Kidney tubule cell (primary cell): ENCODE data around the gene NOP14.
"Not testable (repeated sequence)": the region's sequence is repeated elsewhere in the genome, so short reads cannot be mapped to it uniquely, and the experiment has no call there.

Experiments used
- DNase-seq: peaks from one replicate; pipeline ENCODE4 v3.0.0-alpha.2; 2018; ENCODE audit warnings: low spot score

Gene NOP14

GRCh38 chr4:2931512-2932301, 31.5 kb downstream of the NOP14 start:
- no peak for DNase-seq

DNA sequence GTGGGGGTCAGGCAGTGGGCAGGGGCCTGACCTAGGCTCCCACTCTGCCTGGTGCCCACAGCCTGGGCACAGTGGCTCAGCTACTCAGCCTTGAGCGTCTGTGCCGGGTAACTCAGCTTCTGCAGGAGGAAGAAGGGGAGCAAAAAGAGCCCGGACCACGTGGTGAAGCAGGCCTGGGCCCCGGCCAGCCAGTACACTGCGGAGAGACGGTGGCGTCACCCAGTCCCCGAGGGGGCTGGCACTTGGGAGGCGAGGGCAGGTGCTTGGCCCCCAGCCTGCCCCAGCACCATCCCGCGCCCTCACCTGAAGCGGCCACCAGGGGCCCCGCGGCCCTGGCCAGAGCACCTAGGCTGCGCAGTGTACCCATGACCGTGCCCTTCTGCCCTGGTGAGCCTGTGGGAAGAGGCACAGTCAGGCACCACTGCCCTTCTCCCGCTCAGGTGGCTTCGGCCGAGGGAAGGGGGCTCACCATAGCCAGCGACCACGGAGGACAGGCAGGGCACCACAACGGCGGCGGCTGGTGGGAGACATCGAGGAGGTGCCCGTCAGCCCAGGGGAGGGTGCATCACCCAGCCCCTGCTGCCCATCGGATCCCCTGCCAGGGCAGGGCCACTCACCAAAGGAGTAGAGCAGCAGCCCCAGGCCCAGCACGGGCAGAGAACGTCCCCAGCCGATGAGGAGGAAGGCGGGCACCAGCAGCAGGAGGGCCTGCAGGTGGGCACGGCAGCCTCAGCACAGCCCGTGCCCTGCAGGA, 32.3 kb downstream of the NOP14 start:
- DNase-seq, result no peak

GRCh38 chr4:2930135-2930757, 33.0 kb downstream of the NOP14 start:
- DNase-seq, result no peak

GRCh38 chr4:2929469-2929868, 33.7 kb downstream of the NOP14 start:
- no peak for DNase-seq

GRCh38 chr4:2928242-2929176, 34.7 kb downstream of the NOP14 start:
- DNase-seq, result no peak

GRCh38 chr4:2927696-2928075, 35.5 kb downstream of the NOP14 start:
- DNase-seq, result no peak

DNA sequence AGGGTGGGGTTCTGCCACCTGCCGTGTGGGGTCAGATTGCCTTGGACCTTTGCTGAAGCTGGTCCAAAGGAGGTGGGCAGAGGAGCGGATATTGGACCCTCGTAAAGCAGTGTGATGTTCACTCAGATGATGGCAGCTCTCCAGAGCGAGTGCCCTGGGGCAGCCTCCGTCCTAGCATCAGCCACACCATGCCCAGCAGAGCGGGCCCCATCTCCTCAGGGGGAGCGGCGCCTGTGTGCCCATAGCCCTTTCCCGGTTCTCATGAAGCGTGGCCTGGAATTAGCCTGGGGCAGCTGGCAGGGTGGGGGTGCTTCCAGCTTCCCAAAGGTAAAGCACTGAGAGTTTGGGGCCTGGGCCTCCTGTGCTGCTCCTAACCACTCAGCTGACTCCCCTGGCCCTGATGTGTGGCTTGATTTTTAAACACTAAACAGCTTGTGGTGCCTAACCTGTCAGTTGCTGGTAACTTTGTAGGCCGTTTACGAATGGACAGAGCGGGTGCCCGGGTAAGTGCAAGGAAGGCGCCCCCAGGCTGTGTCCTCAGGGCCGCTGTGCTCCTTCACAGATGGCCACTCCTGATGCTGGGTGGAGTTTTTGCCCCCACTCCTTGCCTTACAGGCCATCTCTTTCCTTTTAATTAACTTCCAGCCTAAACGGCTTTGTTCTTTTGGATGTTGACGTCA, 36.0 kb downstream of the NOP14 start:
- no peak for DNase-seq

GRCh38 chr4:2925931-2926860, 37.0 kb downstream of the NOP14 start:
- DNase-seq, result no peak

DNA sequence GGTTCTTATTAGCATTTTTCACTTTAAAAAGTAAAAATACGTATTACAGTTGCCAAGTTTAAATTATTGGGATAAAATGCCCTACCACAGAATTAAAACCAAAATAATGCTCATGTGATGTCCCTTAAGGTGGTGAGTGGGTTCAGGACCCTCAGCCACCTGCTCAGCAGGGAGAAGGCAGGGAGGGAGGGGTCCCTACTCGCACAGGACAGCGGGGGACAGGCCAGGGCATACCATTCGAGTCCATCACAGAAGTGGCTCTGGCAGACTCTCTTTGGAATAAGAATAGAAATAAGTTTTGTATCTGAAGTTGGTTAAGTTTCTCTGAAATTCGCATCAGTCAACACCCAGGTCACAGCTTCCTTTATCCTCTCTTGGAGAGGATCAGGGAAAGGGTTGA, 37.7 kb downstream of the NOP14 start:
- no peak for DNase-seq

DNA sequence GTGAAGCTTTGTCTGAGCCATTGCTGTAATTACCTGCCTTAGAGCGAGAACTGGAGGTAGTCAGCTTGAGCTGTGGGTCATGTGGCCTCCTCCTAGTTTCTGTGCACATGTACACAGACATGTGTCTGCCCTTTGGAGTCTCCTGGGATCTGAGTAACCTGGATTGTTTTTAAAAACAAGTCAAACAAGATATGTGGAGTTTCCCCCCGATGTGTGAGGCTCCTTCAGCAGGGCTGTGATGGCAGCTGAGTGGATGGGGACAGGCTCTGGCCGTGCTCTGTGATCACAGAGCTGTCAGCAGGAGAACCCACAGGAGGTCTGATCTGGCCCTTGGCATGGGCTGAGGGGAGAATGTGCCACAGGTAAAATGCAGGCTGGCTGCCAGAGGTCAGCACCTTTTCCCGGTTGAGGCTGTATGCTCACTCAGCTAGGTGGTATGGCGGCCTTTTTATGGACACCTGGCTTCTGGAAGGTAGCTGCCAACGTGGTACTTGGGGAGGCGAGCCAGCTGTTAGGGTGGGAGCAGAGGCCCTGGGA, 38.4 kb downstream of the NOP14 start:
- DNase-seq, result peak; percentile 53

GRCh38 chr4:2924286-2924685, 38.9 kb downstream of the NOP14 start:
- DNase-seq, result no peak

DNA sequence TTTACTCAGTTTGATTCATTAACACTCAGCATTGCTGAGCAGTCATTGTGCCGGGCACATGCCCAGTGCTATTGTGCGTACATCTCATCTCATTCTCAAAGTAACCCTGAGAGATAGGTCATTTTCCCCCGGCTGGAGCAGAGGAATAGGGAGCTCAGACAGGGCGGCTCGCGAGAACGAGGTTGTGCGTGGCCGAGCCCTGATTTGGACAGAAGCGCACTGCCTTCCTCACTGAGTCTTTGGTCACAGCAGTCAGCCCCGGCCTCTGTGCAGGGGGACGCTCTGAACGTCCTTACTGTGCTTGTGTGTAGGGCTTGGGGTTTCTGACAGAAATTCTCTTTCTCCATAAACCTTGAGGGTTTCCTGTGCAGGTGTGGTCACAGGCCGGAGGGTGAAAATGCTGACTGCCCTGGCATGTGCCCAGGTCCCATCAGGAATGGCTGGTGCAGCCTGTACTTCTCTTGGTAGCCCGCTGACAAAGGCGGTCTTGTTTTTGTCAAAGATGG, 39.5 kb downstream of the NOP14 start:
- no peak for DNase-seq

- peak; percentile 43 for DNase-seq
These were observed 40.1 kb downstream of the NOP14 start for GRCh38 chr4:2923141-2923551.

- DNase-seq, result peak; percentile 41
These were observed 40.6 kb downstream of the NOP14 start for GRCh38 chr4:2922453-2923101.

DNA sequence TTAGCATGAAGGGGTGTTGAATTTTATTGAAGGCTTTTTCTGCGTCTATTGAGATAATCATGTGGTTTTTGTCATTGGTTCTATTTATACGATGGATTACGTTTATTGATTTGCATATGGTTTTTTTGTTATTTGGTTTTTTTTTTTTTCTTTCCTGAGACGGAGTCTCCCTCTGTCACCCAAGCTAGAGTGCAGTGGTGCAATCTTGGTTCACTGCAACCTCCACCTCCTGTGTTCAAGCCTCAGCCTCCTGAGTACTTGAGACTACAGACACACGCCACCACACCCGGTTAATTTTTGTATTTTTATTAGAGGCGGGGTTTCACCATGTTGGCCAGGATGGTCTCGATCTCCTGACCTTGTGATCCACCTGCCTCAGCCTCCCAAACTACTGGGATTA, 44.5 kb downstream of the NOP14 start:
- DNase-seq, result not testable (repeated sequence)

DNA sequence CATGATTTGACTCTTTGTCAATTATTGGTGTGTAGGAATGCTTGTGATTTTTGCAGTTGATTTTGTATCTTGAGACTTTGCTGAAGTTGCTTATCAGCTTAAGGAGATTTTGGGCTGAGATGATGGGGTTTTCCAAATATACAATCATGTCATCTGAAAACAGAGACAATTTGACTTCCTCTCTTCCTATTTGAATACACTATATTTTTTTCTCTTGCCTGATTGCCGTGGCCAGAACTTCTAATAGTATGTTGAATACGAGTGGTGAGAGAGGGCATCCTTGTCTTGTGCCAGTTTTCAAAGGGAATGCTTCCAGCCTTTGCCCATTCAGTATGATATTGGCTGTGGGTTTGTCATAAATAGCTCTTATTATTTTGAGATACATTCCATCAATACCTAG, 44.9 kb downstream of the NOP14 start:
- not testable (repeated sequence) for DNase-seq

- not testable (repeated sequence) for DNase-seq
These were observed 46.5 kb downstream of the NOP14 start for GRCh38 chr4:2916696-2917095.

GRCh38 chr4:2915789-2916188, 47.4 kb downstream of the NOP14 start:
- no peak for DNase-seq
